Frontal cortex (tissue), 4 donors: ENCODE data around the gene LRPAP1. TPM values are rescaled to one million over a fixed set of nuclear protein-coding genes. Genes with fewer than 3 reads are reported as not detected.

Experiments used
- DNase-seq, 2 donors: peaks; one replicate each; pipeline ENCODE4 v3.0.0; 2012; ENCODE audit warnings: low spot score in 2 of 2
- FAIRE-seq: peaks from 2 replicates; lab custom pipeline; 2012; peaks lifted over from hg19 to GRCh38; lab: Jason Lieb, UNC
- total RNA-seq: library from RNA; depleted of rRNA; stranded (reverse); fragments of >200 nt; gene quantifications from one replicate; pipeline ENCODE4 v1.2.3, GENCODE V29; 2014
- donor health status: control.
- donor health status: control.
- donor health status: control.

LRPAP1 gene
- total RNA-seq, 1 donor from 2014 or later, result 13.5 TPM

- DNase-seq (no peak), FAIRE-seq (no peak)
Observed at GRCh38 chr4:3492741-3493719, 39.2 kb downstream of the LRPAP1 start.

GRCh38 chr4:3491681-3492405, 40.4 kb downstream of the LRPAP1 start:
- FAIRE-seq (no peak), DNase-seq (no peak)

- DNase-seq (no peak), FAIRE-seq (no peak)
Observed at GRCh38 chr4:3489451-3489962, 42.7 kb downstream of the LRPAP1 start.

GRCh38 chr4:3488820-3489219, 43.4 kb downstream of the LRPAP1 start:
- FAIRE-seq (no peak), DNase-seq (no peak)

GRCh38 chr4:3487861-3488260, 44.4 kb downstream of the LRPAP1 start:
- FAIRE-seq (no peak), DNase-seq (no peak)

- peak; percentile 66 to 71 for DNase-seq
- FAIRE-seq, result no peak
Observed at GRCh38 chr4:3486541-3487540, 45.4 kb downstream of the LRPAP1 start.

- no peak for DNase-seq
Observed at GRCh38 chr4:3485886-3486540, 46.2 kb downstream of the LRPAP1 start.

GRCh38 chr4:3485011-3485791, 47.0 kb downstream of the LRPAP1 start:
- DNase-seq, result no peak
- no peak for FAIRE-seq

More at GRCh38 chr4:3485886-3486540, 46.2 kb downstream of the LRPAP1 start:
- FAIRE-seq, result no peak

- FAIRE-seq (no peak), DNase-seq (no peak)
Observed at GRCh38 chr4:3484057-3484973, 47.9 kb downstream of the LRPAP1 start.

- FAIRE-seq (no peak), DNase-seq (no peak)
Observed at GRCh38 chr4:3483471-3483921, 48.7 kb downstream of the LRPAP1 start.

GRCh38 chr4:3482707-3483106, 49.5 kb downstream of the LRPAP1 start:
- DNase-seq (no peak), FAIRE-seq (no peak)

GRCh38 chr4:3481783-3482393, 50.3 kb downstream of the LRPAP1 start:
- FAIRE-seq (no peak), DNase-seq (no peak)

- no peak for FAIRE-seq
Observed at GRCh38 chr4:3481113-3481531, 51.1 kb downstream of the LRPAP1 start.

GRCh38 chr4:3480528-3481112, 51.6 kb downstream of the LRPAP1 start:
- FAIRE-seq, result no peak
- peak; percentile 70 to 87 for DNase-seq

More at GRCh38 chr4:3481113-3481531, 51.1 kb downstream of the LRPAP1 start:
- DNase-seq, result no peak

GRCh38 chr4:3479358-3480101, 52.7 kb downstream of the LRPAP1 start:
- no peak for FAIRE-seq

More at GRCh38 chr4:3479358-3480101, 52.7 kb downstream of the LRPAP1 start:
- DNase-seq, result no peak
